Memory B cell (primary cell): ENCODE data around the gene MICAL3.
"Not testable (repeated sequence)": the region's sequence is repeated elsewhere in the genome, so short reads cannot be mapped to it uniquely, and the experiment has no call there.

ENCODE experiments used
- ATAC-seq: fragments of 150-1000 bp; cut with Tn5 transposase; 2 replicates; pipeline ENCODE4 v1.10.0; 2021; ENCODE audit warnings: low read depth, mild to moderate bottlenecking, moderate library complexity
- DNase-seq, 2 donors: peaks; one replicate each; pipeline ENCODE4 v3.0.0; 2022; ENCODE audit warnings: low spot score in 2 of 2
- H3K27ac Mint-ChIP-seq: one replicate; pipeline ENCODE4 v1.8.0; 2022; ENCODE audit warnings: mild to moderate bottlenecking, moderate library complexity, mixed read lengths
- H3K27me3 Mint-ChIP-seq: one replicate; pipeline ENCODE4 v1.8.0; 2022; ENCODE audit warnings: mixed read lengths
- H3K36me3 Mint-ChIP-seq: one replicate; pipeline ENCODE4 v1.8.0; 2022; ENCODE audit warnings: mild to moderate bottlenecking, mixed read lengths
- H3K4me1 Mint-ChIP-seq: one replicate; pipeline ENCODE4 v1.8.0; 2022; ENCODE audit warnings: mixed read lengths
- H3K4me3 Mint-ChIP-seq: one replicate; pipeline ENCODE4 v1.8.0; 2022; ENCODE audit warnings: mild to moderate bottlenecking, moderate library complexity, mixed read lengths
- H3K9me3 Mint-ChIP-seq: one replicate; pipeline ENCODE4 v1.8.0; 2022; ENCODE audit warnings: mixed read lengths

MICAL3 gene

GRCh38 chr22:18031695-18032454 is 7.5 kb upstream of the MICAL3 start:
- peaks cover 6% of the 10 kb centered on the region for H3K4me1 Mint-ChIP-seq
- no peaks in the 10 kb centered on the region for H3K9me3 Mint-ChIP-seq
- no peak overlapping the region for H3K27ac Mint-ChIP-seq
- H3K27me3 Mint-ChIP-seq = no peaks in the 10 kb centered on the region
- no peak overlapping the region for H3K4me3 Mint-ChIP-seq
- ATAC-seq (no peak), DNase-seq (no peak)
- no peaks in the 10 kb centered on the region for H3K36me3 Mint-ChIP-seq

DNA sequence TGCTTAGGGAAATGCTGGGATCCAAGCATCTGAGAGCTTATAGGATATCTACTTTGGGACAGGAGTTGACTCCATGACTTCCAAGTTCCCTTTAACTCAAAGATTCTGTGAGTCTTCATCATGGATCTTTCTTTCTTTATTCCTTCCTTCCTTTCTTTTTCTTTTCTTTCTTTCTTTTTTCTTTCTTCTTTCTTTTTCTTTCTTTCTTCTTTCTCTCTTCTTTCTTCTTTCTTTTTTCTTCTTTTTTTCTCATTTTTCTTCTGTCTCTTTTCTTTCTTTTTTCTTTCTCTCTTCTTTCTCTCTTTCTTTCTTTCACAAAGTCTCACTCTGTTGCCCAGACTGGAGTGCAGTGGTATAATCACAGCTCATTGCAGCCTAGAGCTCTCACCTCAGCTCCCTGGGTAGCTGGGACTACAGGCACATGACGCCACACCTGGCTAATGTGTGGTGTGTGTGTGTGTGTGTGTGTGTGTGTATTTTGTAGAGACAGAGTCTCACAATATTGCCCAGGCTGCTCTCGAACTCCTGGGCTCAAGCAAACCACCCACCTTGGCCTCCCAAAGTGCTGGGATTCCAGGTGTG is 5.4 kb upstream of the MICAL3 start:
- H3K36me3 Mint-ChIP-seq = no peaks in the 10 kb centered on the region
- no peak overlapping the region for H3K27ac Mint-ChIP-seq
- H3K4me1 Mint-ChIP-seq = peaks cover 9% of the 10 kb centered on the region
- ATAC-seq (no peak), DNase-seq (no peak)
- no peaks in the 10 kb centered on the region for H3K27me3 Mint-ChIP-seq
- no peaks in the 10 kb centered on the region for H3K9me3 Mint-ChIP-seq
- H3K4me3 Mint-ChIP-seq = no peak overlapping the region

GRCh38 chr22:18028817-18029527 is 4.6 kb upstream of the MICAL3 start:
- no peak for DNase-seq
- no peak for ATAC-seq
- H3K4me1 Mint-ChIP-seq = peaks cover 8% of the 10 kb centered on the region
- no peak overlapping the region for H3K27ac Mint-ChIP-seq
- no peaks in the 10 kb centered on the region for H3K27me3 Mint-ChIP-seq
- H3K9me3 Mint-ChIP-seq = no peaks in the 10 kb centered on the region
- H3K36me3 Mint-ChIP-seq = no peaks in the 10 kb centered on the region
- no peak overlapping the region for H3K4me3 Mint-ChIP-seq

- H3K4me1 Mint-ChIP-seq = peaks cover 13% of the 10 kb centered on the region
- not testable (repeated sequence) for H3K36me3 Mint-ChIP-seq, H3K4me3 Mint-ChIP-seq, H3K27me3 Mint-ChIP-seq, ATAC-seq, H3K27ac Mint-ChIP-seq, DNase-seq, H3K9me3 Mint-ChIP-seq
Observed at GRCh38 chr22:18025898-18026297, 1.5 kb upstream of the MICAL3 start.

- peak overlapping the region; percentile 97 for H3K4me3 Mint-ChIP-seq
- ATAC-seq = no peak
- H3K4me1 Mint-ChIP-seq = peaks cover 13% of the 10 kb centered on the region
- no peaks in the 10 kb centered on the region for H3K36me3 Mint-ChIP-seq
- peak overlapping the region; percentile 40 for H3K27ac Mint-ChIP-seq
- H3K27me3 Mint-ChIP-seq = no peaks in the 10 kb centered on the region
- DNase-seq = no peak
- no peaks in the 10 kb centered on the region for H3K9me3 Mint-ChIP-seq
Observed at GRCh38 chr22:18024956-18025720, 777 bp upstream of the MICAL3 start.

DNA sequence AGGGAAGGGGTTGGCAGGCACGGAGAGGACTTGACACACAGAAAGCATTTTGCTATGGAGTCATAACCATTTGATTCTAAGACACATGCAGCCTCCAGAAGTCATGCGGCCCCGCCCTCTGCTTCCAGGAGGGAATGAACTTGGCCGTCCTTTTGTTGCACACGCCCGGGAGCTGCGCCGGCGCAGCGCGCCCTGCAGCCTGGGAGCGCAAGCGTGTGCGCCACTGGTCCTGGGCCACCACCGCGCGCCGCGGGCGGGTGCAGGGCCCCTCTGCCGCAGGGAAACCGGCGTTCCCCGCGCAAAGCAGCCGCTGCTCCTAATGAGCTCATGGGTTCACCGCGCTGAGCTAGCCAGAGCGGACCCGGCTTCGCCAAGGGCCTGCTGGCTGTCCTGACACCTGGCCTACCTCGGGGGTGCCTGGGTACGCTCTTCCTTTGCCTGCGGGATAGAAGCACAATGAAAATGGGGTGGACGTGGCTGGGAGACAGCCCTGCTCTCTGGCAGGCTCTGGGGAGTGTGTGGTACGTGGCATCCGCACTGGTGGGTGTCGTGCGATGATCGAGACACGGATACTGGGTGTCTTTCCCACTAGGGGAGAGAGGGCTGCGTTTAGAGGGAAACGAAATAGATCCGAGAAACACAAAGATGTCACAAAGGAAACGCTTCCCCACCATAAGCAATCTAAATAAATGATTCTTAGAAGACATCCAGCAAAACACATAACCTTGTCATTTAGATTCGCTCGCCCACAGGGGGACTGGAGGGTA is 669 bp downstream of the MICAL3 start:
- Mint-ChIP-seq H3K27ac (peak overlapping the region; percentile 88), H3K36me3 (peaks cover under 1% of the 10 kb centered on the region), H3K9me3 (no peaks in the 10 kb centered on the region), H3K4me1 (peaks cover 12% of the 10 kb centered on the region), H3K27me3 (no peaks in the 10 kb centered on the region), H3K4me3 (peak overlapping the region; percentile 100)
- DNase-seq = peak; percentile 36 to 48
- peak; percentile 47 for ATAC-seq

GRCh38 chr22:18022876-18023275 is 1.5 kb downstream of the MICAL3 start:
- no peak for DNase-seq
- Mint-ChIP-seq H3K36me3 (peaks cover 2% of the 10 kb centered on the region), H3K27ac (no peak overlapping the region), H3K4me1 (peaks cover 12% of the 10 kb centered on the region), H3K4me3 (peak overlapping the region; percentile 100), H3K9me3 (no peaks in the 10 kb centered on the region), H3K27me3 (no peaks in the 10 kb centered on the region)
- ATAC-seq = no peak

DNA sequence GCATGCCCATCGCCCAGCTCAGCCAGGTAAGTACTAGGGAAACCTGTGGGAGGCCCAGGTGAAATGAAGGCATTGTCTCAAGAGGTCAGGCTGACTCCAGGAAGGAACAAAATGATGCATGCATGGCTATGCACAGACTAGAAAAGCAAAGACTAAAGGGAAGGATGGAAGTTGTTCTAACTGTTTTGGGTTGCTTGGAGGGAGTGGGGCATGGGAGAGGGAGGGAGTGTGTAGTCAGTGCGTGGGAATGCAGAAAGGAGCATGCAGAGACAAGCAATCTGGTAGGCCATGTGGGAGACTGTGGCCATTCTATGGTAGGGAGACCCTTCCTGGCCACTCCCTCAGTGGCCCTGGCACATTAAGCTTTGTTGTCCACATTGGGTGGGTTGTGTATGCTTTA is 2.9 kb downstream of the MICAL3 start:
- peaks cover 12% of the 10 kb centered on the region for H3K4me1 Mint-ChIP-seq
- H3K27me3 Mint-ChIP-seq = no peaks in the 10 kb centered on the region
- H3K27ac Mint-ChIP-seq = no peak overlapping the region
- H3K4me3 Mint-ChIP-seq = no peak overlapping the region
- ATAC-seq (no peak), DNase-seq (no peak)
- H3K36me3 Mint-ChIP-seq = peaks cover 2% of the 10 kb centered on the region
- H3K9me3 Mint-ChIP-seq = no peaks in the 10 kb centered on the region

DNA sequence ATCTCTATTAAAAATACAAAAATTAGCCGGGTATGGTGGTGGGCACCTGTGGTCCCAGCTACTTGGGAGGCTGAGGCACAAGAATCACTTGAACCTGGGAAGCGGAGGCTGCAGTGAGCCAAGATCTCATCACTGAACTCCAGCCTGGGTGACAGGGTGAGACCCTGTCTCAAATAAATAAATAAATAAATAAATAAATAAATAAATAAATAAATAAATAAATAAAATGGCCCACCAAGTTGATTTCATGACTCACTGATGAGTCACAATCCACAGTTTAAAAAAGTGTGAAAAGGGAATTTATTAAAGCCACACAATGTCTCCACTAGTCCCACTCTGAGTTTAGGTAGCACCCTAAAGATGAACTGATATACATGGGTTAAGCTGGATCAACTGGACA is 3.6 kb downstream of the MICAL3 start:
- H3K4me3 Mint-ChIP-seq, H3K27me3 Mint-ChIP-seq, ATAC-seq, H3K9me3 Mint-ChIP-seq, H3K27ac Mint-ChIP-seq, DNase-seq, H3K36me3 Mint-ChIP-seq: not testable (repeated sequence)
- peaks cover 12% of the 10 kb centered on the region for H3K4me1 Mint-ChIP-seq

GRCh38 chr22:18013947-18014346 is 10.4 kb downstream of the MICAL3 start:
- DNase-seq = no peak
- peaks cover 10% of the 10 kb centered on the region for H3K4me1 Mint-ChIP-seq
- no peak for ATAC-seq
- peaks cover 2% of the 10 kb centered on the region for H3K36me3 Mint-ChIP-seq
- no peak overlapping the region for H3K27ac Mint-ChIP-seq
- H3K27me3 Mint-ChIP-seq = no peaks in the 10 kb centered on the region
- no peaks in the 10 kb centered on the region for H3K9me3 Mint-ChIP-seq
- no peak overlapping the region for H3K4me3 Mint-ChIP-seq

DNA sequence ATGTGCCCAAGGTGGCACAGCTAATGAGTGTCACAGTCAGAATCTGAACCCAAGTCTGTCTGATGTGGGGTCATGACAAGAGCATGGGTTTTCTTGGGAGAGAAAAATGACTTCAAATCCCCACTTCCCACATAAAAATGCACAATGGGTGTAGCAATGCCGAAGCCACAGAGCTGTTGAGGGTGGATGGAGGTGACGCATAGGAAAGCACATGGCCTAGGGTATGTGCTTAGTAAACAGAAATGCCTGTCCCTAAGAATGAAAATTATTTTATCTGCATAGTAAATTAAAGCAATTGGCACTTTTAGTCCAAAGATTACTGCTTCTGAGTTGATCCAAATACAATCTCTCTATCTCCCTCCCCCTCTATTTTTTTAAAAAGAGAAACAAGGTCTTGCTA is 10.9 kb downstream of the MICAL3 start:
- Mint-ChIP-seq H3K4me1 (peaks cover 12% of the 10 kb centered on the region), H3K27me3 (no peaks in the 10 kb centered on the region), H3K4me3 (no peak overlapping the region), H3K9me3 (no peaks in the 10 kb centered on the region), H3K27ac (no peak overlapping the region), H3K36me3 (no peaks in the 10 kb centered on the region)
- ATAC-seq (no peak), DNase-seq (no peak)

DNA sequence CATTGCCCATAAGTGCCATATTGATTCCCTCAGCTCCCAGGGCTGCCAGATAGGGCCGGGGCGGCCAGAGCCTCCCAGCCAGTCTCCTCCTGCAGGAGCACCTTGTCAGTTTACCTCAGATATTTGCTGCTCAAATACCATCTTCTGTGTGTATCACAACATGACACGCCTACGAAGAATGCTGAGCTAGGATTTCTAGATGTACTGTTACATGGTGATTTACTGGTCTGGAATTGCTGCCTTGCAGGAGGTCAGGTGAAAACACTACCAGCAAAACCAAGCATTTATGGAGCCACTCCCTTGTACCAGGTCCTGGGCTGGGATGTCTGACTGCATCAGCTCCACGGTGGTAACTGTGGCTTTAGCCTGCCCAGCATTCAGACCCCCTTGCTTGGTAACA is 11.8 kb downstream of the MICAL3 start:
- no peaks in the 10 kb centered on the region for H3K27me3 Mint-ChIP-seq
- H3K27ac Mint-ChIP-seq = no peak overlapping the region
- H3K9me3 Mint-ChIP-seq = no peaks in the 10 kb centered on the region
- DNase-seq = no peak
- H3K4me1 Mint-ChIP-seq = peaks cover 12% of the 10 kb centered on the region
- ATAC-seq = no peak
- H3K36me3 Mint-ChIP-seq = no peaks in the 10 kb centered on the region
- no peak overlapping the region for H3K4me3 Mint-ChIP-seq

DNA sequence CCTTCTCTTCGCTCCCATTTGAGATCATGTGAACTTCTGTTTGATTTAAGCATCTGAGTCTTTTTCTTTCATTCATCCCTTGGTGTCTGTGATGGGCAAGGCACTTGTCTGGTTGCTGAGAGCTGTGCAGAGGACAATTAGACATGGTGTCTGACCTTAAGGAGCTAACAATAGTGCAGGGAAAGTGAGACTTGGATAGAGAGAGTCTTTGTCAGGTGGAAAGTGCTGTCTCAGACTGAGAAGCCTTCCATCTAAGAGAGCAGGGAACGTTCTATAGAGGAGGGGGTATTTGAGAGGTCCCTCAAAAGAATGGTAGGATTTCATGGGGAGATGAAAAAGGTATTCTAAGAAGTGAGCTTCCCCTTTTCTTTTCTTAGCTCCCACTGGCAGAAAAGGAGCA is 14.1 kb downstream of the MICAL3 start:
- Mint-ChIP-seq H3K27me3 (no peaks in the 10 kb centered on the region), H3K36me3 (no peaks in the 10 kb centered on the region), H3K27ac (peak overlapping the region; percentile 75), H3K4me1 (peaks cover 22% of the 10 kb centered on the region), H3K4me3 (peak overlapping the region; percentile 28), H3K9me3 (no peaks in the 10 kb centered on the region)
- ATAC-seq (no peak), DNase-seq (no peak)
